GM12878 (cell line): ENCODE measurements around the gene BAZ2B. TPM values are rescaled to one million over a fixed set of nuclear protein-coding genes. Genes with fewer than 3 reads are reported as not detected.

Experiments
- ATAC-seq: fragments of 200-7000 bp; cut with Tn5 transposase; 3 replicates; pipeline ENCODE4 v1.9.1; 2020; ENCODE audit warnings: mild to moderate bottlenecking, moderate library complexity
- BruUV-seq: library from RNA; stranded (reverse); fragments of 400-500 nt; replicated peaks from 2 replicates; lab custom pipeline; 2021; lab: Mats Ljungman, UMichigan
- CTCF ChIA-PET: fragments of 300-600 bp; sonication (Branson Sonifier 250); formaldehyde crosslinking; extraction: SDS; loops from one replicate; lab custom pipeline; 2021; ENCODE audit warnings: inconsistent platforms; lab: Yijun Ruan, JAX
- POLR2A ChIA-PET: fragments of 350-600 bp; formaldehyde crosslinking; extraction: SDS; loops from one replicate; lab custom pipeline; 2021; ENCODE audit warnings: inconsistent platforms; lab: Charles Lee
- RAD21 ChIA-PET: fragments of 300-600 bp; sonication (Branson Sonifier 250); formaldehyde crosslinking; loops from one replicate; lab custom pipeline; 2023; ENCODE audit warnings: antibody characterized with exemption; ENCODE audit not compliant: unreplicated experiment; lab: Charles Lee
- SMC1A ChIA-PET: fragments of 300-600 bp; sonication (Branson Sonifier 250); formaldehyde crosslinking; loops from one replicate; lab custom pipeline; 2023; ENCODE audit not compliant: unreplicated experiment, uncharacterized antibody; lab: Charles Lee
- DNase-seq: peaks from one replicate; pipeline ENCODE4 v3.0.0-alpha.2; 2011; ENCODE audit warnings: low read depth, low spot score
- FAIRE-seq: peaks from 3 replicates; lab custom pipeline; 2011; peaks lifted over from hg19 to GRCh38; lab: Jason Lieb, UNC
- H2AFZ ChIP-seq: 2 replicates; pipeline ENCODE4 v1.6.0; 2011; ENCODE audit warnings: low read depth, low read length, control low read depth; ENCODE audit not compliant: control insufficient read depth
- H3K27ac ChIP-seq: 2 replicates; pipeline ENCODE4 v1.5.1; 2011; ENCODE audit warnings: control low read depth; ENCODE audit not compliant: control insufficient read depth, insufficient read depth
- H3K27me3 ChIP-seq, 2 experiments: replicated peaks in 1 of 2; 2 replicates each; pipeline versions ENCODE4 v1.6.0 to v1.6.1; 2011; ENCODE audit warnings: low read length in 1 of 2; ENCODE audit not compliant: control insufficient read depth in 2 of 2, insufficient read depth in 2 of 2
- H3K36me3 ChIP-seq, 2 experiments: 2 replicates each; pipeline ENCODE4 v1.5.1; 2011; ENCODE audit warnings: low read length in 1 of 2; ENCODE audit not compliant: control insufficient read depth in 2 of 2, insufficient read depth in 2 of 2
- H3K4me1 ChIP-seq: 2 replicates; pipeline ENCODE4 v1.6.1; 2011; ENCODE audit warnings: mild to moderate bottlenecking, low read length, moderate library complexity, mixed read lengths; ENCODE audit not compliant: control insufficient read depth, insufficient read depth
- H3K4me2 ChIP-seq: 2 replicates; pipeline ENCODE4 v1.6.0; 2011; ENCODE audit warnings: control low read depth; ENCODE audit not compliant: control insufficient read depth, insufficient read depth
- H3K4me3 ChIP-seq: fragments of 200-600 bp; sonication (generic); 2 replicates; pipeline ENCODE4 v1.5.1; 2016
- H3K79me2 ChIP-seq: 2 replicates; pipeline ENCODE4 v1.6.0; 2011; ENCODE audit warnings: low read length; ENCODE audit not compliant: control insufficient read depth, insufficient read depth
- H3K9ac ChIP-seq: 2 replicates; pipeline ENCODE4 v1.8.0; 2011; ENCODE audit warnings: low read length, control low read depth, mixed read lengths; ENCODE audit not compliant: control insufficient read depth, insufficient read depth
- H3K9me3 ChIP-seq: replicated peaks from 3 replicates; pipeline ENCODE4 v1.5.1; 2011; ENCODE audit warnings: mild to moderate bottlenecking, low read length; ENCODE audit not compliant: control insufficient read depth, insufficient read depth
- H4K20me1 ChIP-seq: 2 replicates; pipeline ENCODE4 v1.6.0; 2011; ENCODE audit not compliant: control insufficient read depth, insufficient read depth
- WGBS: methylation state at CpG from one replicate; pipeline ENCODE4 v1.1.6; 2016; ENCODE audit warnings: low lambda C conversion rate; ENCODE audit not compliant: insufficient replicate concordance, insufficient coverage; ENCODE audit errors: missing lambda C conversion rate; 5-methylcytosine and 5-hydroxymethylcytosine counted together
- in situ Hi-C: fragments of 300-500 bp; cut with MboI; formaldehyde crosslinking; loops from 9 replicates; pipeline ENCODE4 v1.14.3; 2018; ENCODE audit warnings: mixed read lengths
- intact Hi-C: fragments of 100-400 bp; cut with micrococcal nuclease; formaldehyde crosslinking; loops from one replicate; pipeline ENCODE4 v1.14.2; 2022; ENCODE audit not compliant: unreplicated experiment
- polyA plus RNA-seq, 11 experiments: library from polyadenylated mRNA; depleted of rRNA in 4 of 11; unstranded in 6 of 11; stranded (reverse) in 5 of 11; fragments of >200 nt; fragmentation: Nextera tagmentation in 4 of 11; fragmentation: Illumina TruSeq in 1 of 11; extraction: Ambion mirVana in 4 of 11; extraction: Trizol in 1 of 11; gene quantifications; 1 replicate in 1 of 11; 2 replicates in 10 of 11; pipeline versions ENCODE4 v1.2.1 to v1.2.3, GENCODE V29; 2011 to 2016; ENCODE audit warnings: inconsistent platforms in 2 of 11, missing spikeins in 2 of 11, low read depth in 1 of 11
- total RNA-seq, 4 experiments: library from RNA; depleted of rRNA in 3 of 4; stranded (reverse); fragments of >200 nt in 3 of 4; fragmentation: Illumina TruSeq in 1 of 4; extraction: Trizol in 1 of 4; gene quantifications; 2 replicates each; pipeline versions ENCODE4 v1.2.1 to v1.2.3, GENCODE V29; 2013 to 2021
- TF ChIP-seq, protein P1 (sequence below): IDR thresholded peaks from 2 replicates; pipeline ENCODE4 v1.6.1; 2012; ENCODE audit warnings: improper control_type of control experiment, low read depth, low read length; ENCODE audit not compliant: insufficient replicate concordance

The BAZ2B gene
- total and polyA plus RNA-seq, 10 of the 15 experiments (the other 5 are each of a cell fraction or from before 2014, with no cell fraction given): 8.8 to 49.7 (median 24.7) TPM

- H3K27ac ChIP-seq: no peak overlapping the region
- ChIA-PET RAD21 (interaction anchor here (1.4 kb wide), 1 partner anchor 19 kb away, joined by 3 read pairs; no protein-coding TSS in a partner anchor), SMC1A (interaction anchor here (0.6 to 2.1 kb wide), 3 partner anchors 9 to 1517 kb away, joined by 3 to 6 read pairs (median 4); no protein-coding TSS in a partner anchor), POLR2A (no interaction called here), CTCF (interaction anchor here (0.9 kb wide), 1 partner anchor 9 kb away, joined by 5 read pairs; no protein-coding TSS in a partner anchor)
- H3K4me2 ChIP-seq: no peak overlapping the region
- BruUV-seq: no TSS peak
- intact Hi-C loops (no loop called here), in situ Hi-C loops (no loop called here)
- H3K4me3 ChIP-seq: no peak overlapping the region
- DNase-seq (no peak), FAIRE-seq (no peak), ATAC-seq (no peak)
- H3K27me3 ChIP-seq: no peaks in the 10 kb centered on the region
- no peak overlapping the region for H3K9ac ChIP-seq
- H3K9me3 ChIP-seq: no peaks in the 10 kb centered on the region
- H3K4me1 ChIP-seq: no peaks in the 10 kb centered on the region
- H3K36me3 ChIP-seq: no peaks in the 10 kb centered on the region
- no peaks in the 10 kb centered on the region for H3K79me2 ChIP-seq
- no peak overlapping the region for H2AFZ ChIP-seq
- TF ChIP-seq, protein P1, sequence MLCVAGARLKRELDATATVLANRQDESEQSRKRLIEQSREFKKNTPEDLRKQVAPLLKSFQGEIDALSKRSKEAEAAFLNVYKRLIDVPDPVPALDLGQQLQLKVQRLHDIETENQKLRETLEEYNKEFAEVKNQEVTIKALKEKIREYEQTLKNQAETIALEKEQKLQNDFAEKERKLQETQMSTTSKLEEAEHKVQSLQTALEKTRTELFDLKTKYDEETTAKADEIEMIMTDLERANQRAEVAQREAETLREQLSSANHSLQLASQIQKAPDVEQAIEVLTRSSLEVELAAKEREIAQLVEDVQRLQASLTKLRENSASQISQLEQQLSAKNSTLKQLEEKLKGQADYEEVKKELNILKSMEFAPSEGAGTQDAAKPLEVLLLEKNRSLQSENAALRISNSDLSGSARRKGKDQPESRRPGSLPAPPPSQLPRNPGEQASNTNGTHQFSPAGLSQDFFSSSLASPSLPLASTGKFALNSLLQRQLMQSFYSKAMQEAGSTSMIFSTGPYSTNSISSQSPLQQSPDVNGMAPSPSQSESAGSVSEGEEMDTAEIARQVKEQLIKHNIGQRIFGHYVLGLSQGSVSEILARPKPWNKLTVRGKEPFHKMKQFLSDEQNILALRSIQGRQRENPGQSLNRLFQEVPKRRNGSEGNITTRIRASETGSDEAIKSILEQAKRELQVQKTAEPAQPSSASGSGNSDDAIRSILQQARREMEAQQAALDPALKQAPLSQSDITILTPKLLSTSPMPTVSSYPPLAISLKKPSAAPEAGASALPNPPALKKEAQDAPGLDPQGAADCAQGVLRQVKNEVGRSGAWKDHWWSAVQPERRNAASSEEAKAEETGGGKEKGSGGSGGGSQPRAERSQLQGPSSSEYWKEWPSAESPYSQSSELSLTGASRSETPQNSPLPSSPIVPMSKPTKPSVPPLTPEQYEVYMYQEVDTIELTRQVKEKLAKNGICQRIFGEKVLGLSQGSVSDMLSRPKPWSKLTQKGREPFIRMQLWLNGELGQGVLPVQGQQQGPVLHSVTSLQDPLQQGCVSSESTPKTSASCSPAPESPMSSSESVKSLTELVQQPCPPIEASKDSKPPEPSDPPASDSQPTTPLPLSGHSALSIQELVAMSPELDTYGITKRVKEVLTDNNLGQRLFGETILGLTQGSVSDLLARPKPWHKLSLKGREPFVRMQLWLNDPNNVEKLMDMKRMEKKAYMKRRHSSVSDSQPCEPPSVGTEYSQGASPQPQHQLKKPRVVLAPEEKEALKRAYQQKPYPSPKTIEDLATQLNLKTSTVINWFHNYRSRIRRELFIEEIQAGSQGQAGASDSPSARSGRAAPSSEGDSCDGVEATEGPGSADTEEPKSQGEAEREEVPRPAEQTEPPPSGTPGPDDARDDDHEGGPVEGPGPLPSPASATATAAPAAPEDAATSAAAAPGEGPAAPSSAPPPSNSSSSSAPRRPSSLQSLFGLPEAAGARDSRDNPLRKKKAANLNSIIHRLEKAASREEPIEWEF: no peak
- no peaks in the 10 kb centered on the region for H4K20me1 ChIP-seq
- 99% methylated on average over 3 of the region's 3 CpGs for WGBS
Observed at GRCh38 chr2:159525012-159525411, 91.3 kb downstream of the BAZ2B start.
